ENCODE results near the gene PPIL1.

GRCh38 chr6:36847991-36848390, 26.6 kb downstream of the PPIL1 start:
- TF ChIP-seq CTCF (conservative IDR thresholded peaks at IDR 0.05; ENCODE audit: low read depth, low read length) (no peak), RFX5 (IDR thresholded peaks at IDR 0.05; ENCODE audit: low read depth, low read length) (no peak), POLR2A (IDR thresholded peaks at IDR 0.05; ENCODE audit: low read depth, low read length) (no peak), MXI1 (IDR thresholded peaks at IDR 0.05; ENCODE audit: borderline replicate concordance, low read depth, low read length) (no peak), CHD1 (IDR thresholded peaks at IDR 0.05; ENCODE audit: low read depth, low read length) (no peak), RAD21 (IDR thresholded peaks at IDR 0.05; ENCODE audit: low read length) (no peak), MAZ (IDR thresholded peaks at IDR 0.05; ENCODE audit: borderline replicate concordance, low read depth, low read length) (no peak), USF2 (IDR thresholded peaks at IDR 0.05; ENCODE audit: low read depth, low read length) (no peak), CEBPB (IDR thresholded peaks at IDR 0.05; ENCODE audit: low read depth, low read length) (no peak), BHLHE40 (IDR thresholded peaks at IDR 0.05; ENCODE audit: low read depth, low read length) (no peak), ELK1 (IDR thresholded peaks at IDR 0.05; ENCODE audit: borderline replicate concordance, low read depth, low read length) (no peak), MAFK (IDR thresholded peaks at IDR 0.05; ENCODE audit: low read depth, low read length) (no peak)

Measured in IMR-90 (cell line).